ENCODE measurements around the gene PAQR7.

Gene PAQR7

GRCh38 chr1:25872713-25873112 lies 2.8 kb downstream of the PAQR7 start:
- no peak for DNase-seq

DNA sequence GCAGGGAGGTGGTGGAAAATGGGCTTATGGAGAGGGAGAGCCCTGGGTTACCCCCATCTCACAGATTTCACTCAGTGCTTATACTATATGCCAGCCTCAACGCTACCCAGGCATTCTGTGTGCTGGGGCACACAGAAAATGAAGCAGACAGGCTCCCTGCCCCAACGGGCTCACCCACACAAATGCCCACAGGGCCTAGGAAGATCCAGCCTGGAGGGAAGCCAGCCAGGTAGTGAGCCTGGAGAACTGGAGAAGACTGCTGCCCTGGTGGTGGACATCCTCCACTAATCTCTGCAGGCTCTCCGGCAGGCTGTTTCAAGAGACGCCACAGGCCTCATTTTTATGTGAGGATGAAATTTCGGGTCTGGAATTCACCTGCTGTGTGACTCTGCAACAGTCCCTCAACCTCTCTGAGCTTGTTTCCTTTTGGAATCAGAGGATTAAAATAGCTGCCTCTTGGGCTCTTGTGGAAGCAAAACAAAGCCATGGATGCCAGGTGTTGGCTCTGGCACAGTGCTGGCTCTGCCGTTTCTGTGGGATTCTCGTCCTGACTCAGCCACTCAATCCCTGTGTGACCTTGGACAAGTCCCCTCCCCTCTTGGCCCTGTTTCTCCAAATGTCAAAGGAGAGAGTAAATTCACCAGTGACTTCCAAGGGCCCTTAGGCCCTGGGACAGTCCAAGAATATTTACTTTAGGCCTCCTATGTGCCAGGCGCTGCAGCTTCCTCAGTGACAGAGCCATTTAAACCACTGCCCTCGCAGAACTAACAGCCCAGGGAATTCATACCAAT lies 3.6 kb downstream of the PAQR7 start:
- DNase-seq: no peak

- peak; percentile 19 for DNase-seq
Measured at GRCh38 chr1:25871086-25871703, 4.3 kb downstream of the PAQR7 start.

DNA sequence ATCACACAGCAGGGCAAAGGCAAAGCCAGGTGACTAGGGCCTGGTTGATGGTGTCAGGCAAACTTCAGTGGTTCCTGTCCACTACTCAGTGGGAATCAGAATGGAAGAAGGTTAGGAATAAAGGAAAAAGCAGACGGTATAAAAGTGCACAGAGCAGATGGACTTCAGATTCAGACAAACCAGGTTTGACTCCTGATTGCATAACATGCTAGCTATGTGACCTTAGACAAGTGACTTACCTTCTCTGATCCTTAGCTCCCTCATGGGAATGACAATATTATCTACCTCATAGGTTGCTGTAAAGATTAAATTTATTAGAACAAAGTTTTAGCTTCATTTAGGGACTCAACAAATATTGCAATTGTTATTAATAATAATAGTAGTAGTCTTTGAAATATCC lies 4.9 kb downstream of the PAQR7 start:
- DNase-seq: no peak

GRCh38 chr1:25869909-25870606 lies 5.5 kb downstream of the PAQR7 start:
- DNase-seq: no peak

DNA sequence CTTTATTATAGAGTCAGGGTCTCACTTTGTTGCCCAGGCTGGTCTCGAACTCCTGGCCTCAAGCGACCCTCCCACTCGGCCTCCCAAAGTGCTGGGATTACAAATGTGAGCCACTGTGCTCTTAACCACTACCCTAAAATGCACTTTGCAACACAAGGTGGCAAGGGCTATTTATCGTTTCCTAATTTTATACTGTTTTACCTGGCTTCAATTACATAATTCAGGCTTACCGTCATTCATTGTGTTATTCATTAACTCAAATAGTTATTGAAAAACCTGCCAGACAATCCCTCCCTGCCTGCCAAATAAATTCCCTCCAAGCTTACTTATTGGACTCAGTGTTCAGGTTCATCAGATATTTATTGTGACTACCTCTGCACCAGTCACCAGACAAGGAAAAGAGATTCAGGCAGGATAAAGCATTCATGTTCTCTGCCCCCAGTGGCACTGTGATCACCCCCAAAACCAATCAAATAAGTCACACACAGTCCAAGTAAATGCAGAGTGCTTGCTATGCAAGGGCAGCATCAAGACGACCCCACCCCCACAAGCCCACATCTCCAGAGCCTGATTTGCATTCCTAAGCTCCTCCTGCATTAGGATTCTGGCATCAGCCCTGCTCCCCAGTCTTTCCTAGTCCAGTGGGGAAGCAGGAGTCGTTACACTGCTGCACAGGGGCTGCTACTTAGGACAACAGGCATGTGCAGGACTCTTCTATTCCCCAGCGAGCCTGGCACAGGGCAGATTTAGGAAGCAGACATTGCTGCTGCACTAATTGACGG lies 8.1 kb downstream of the PAQR7 start:
- no peak for DNase-seq

DNA sequence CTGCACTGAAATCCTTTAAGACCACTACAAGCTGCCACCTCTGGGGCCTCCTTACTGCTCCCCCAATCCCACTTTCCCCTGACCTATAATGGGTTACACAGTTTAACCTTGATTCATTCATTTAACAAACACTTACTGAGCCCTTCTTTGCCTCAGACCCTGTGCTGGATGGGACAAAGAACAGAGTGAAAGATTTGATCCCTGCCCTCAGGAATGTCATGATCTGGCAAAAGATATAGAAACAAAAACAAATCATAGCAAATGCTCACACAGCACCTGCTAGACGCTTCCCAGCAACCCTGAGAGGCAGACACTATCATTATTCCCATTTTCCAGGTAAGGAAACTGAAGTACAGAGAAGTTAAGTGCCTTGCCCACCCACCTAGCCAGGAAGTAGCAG lies 9.2 kb downstream of the PAQR7 start:
- no peak for DNase-seq

- DNase-seq: no peak
Measured at GRCh38 chr1:25864434-25864833, 11.1 kb downstream of the PAQR7 start.

- DNase-seq: no peak
Measured at GRCh38 chr1:25863486-25864262, 11.8 kb downstream of the PAQR7 start.

DNA sequence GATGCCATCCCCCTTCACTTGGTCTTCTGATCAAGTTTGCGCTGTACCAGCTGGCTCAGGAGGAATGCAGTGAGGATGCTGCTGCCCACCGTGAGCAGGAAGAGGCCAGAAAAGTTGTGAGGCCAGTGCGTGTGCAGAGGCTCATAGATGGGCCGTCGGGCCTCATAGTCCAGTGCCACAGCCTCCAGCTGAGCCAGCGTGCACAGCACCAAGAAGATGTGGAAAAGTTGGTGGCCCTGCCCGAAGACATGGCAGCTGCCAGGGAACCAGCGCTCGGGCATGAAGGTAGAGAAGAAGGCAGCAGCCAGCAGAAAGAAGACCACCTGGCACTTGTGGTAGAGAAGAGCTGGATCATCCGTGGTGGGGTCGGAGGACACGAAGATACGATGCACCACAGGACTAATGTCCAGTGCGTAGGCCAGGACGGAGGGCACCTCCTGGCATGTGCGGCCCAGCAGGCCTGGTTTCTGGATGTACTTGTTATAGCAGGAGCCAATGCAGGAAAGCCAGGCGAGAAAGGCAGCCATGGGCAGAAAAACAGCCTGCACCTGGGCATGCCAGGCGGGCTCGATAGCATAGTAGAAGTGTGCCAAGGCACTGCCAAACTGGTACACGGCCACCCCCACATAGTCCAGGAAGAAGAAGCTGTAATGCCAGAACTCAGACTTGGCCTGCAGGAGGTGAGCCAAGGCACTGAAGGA lies 12.6 kb downstream of the PAQR7 start:
- no peak for DNase-seq

DNA sequence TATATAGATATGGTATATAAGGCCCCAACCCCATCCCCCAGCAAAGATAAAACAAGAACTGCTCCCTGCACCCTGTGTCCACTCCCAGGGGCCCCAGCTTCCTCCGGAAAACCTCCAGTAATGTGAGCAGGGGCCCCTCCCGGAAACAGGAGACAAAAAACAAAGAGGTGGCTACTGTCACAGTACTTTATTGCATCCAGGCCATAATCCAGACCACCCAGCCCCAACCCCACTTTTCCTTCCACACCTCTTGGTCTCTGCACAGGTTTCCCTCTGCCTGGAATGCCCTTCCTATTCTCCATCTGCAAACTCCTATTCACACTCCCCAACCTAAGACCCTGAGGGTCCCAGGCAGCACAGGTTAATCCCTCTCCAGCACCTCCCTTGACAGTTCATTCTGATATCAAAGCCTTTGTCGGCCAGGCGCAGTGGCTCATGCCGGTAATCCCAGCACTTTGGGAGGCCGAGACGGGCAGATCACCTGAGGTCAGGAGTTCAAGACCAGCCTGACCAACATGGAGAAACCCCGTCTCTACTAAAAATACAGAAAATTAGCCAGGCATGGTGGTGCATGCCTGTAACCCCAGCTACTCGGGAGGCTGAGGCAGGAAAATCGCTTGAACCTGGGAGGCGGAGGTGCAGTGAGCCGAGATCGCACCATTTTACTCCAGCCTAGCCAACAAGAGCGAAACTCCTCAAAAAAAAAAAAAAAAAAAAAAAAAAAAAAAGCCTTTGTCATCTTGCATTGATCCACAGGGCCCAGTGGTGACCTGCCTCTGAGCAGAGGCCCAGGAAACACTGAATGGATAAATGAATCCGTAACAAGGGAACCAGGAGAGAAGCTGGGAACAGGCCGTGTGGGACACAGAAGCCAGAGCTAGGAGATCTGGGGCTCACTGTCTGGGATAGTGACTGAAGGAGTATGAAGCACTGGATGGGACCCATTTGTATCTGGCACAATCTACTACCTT lies 13.9 kb downstream of the PAQR7 start:
- no peak for DNase-seq

DNA sequence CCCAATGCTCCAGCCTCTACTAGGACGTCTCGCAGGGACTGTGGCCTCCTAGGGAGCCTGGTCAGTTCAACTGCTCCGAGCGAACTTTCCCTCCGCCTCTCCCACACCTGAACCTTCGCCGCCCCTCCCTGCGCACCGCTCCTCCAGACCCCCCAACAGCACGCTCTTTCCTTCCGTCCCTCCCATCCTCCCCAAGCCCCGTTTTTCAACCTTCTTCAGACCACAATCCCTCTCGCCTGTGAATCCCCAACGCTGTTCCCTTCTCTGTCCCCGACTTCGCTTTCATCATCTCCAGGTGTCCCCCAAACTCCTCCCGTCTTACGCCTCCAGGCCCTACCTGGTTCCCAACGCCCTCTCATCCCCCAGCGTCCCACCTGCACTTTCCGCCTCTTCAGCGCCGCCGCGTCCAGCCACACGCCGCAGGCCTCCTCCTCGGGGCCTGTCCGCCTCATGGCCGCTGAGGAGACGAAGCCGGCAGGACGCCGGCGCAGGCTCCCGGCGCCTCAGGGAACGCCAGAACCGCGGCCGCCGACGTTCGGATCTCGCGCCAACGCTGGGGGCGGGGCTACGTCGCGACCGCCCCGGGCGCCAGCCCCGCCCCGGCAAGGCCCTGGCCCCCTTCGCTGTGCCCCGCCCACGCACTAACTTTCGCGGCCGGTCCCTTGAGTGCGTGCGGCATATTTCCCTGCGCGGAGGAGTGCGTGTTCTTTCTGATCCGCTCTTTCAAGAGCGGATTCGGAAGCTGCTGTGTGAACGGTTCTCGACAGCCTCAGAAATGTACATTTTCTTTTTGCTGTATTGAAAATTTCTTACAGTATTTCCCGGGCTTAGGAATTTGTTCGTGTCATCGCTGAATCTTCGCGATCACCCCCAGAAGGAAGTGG lies 16.4 kb downstream of the PAQR7 start, which contains the start of gene AUNIP:
TSS of gene AUNIP (minus strand) at position 552 of the 884 bp plus-strand sequence. CDS start at position 452, 100 bp downstream.
- peak; percentile 58 for DNase-seq

DNA sequence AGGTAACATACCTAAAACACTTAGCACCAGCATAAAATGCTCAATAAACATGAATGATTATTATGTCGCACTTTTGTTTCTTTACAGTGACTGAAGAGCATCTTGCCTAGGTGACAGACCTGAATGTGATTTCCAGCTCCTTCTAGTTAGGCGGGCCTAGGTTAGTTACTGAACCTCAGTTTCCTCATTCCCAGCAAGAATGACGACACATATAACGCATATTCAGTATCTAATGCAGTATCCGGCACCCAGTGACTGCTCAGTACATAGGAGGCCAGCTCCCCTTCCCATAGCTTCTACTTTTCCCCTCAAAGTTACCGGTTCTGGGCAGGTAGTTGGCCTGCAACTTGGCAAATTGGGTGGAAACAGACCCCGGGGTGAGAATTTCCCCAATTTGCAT lies 17.0 kb downstream of the PAQR7 start:
- DNase-seq: no peak

- no peak for DNase-seq
Measured at GRCh38 chr1:25856856-25857255, 18.7 kb downstream of the PAQR7 start.

DNA sequence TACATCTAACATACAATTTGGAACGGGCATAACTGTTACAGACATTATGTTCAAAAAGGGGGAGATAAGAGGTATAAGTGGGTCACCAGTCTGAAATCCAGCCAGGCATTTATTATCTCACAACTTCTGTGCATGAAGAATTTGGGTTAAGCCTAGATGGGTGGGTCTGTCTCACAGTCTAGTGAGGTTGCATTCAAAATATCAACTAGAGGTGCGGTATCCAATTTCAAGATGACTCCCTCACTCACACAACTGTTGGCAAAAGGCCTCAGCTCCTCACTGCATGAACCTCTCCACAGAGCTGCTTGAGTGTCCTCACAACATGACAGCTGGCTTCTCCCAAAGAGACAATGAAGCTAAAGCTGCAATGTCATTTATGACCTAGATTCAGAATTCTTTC lies 21.0 kb downstream of the PAQR7 start:
- DNase-seq: peak; percentile 78

DNA sequence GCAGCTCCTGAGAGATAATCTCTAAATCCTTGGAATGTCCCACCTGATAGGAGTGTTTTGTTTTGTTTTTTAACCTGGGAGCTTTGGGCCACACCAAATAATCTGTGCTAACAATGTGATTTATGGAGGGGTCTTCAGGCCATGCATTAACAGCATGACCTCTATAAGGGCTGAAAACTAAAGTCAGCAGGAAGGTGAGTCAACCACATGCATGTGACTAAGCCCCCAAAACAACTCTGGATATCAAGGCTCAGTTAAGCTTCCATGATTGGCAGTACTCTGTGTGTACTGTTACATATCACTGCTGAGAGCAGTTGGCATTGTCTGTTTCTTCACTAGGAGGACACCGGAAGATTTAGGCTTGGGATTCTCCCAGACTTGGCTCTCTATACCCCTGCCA lies 27.0 kb downstream of the PAQR7 start:
- DNase-seq: no peak

DNA sequence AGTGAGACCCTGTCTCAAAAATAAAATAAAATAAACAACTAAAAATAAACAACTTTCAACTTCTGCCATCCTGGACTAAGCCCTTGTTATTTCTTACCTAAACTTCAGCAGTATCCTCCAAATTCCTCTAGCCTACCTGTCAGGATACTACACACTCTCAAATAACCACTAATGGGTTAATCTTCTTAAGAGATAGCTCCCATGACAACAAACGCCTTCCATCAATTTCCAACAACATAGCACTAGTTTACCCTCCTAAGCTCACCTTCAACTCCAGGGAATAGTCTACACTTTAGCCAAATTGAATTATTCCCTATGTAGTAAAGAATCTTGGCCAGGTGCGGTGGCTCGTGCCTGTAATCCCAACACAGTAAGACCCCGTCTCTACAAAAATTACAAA lies 27.6 kb downstream of the PAQR7 start:
- DNase-seq: no peak

- no peak for DNase-seq
Measured at GRCh38 chr1:25845664-25846063, 29.8 kb downstream of the PAQR7 start.

All from DMS79 (cell line).